ENCODE data around the gene SORBS2.

Gene SORBS2

GRCh38 chr4:185542626-185543315 is 269.2 kb downstream of the SORBS2 start:
- no peak for DNase-seq

DNA sequence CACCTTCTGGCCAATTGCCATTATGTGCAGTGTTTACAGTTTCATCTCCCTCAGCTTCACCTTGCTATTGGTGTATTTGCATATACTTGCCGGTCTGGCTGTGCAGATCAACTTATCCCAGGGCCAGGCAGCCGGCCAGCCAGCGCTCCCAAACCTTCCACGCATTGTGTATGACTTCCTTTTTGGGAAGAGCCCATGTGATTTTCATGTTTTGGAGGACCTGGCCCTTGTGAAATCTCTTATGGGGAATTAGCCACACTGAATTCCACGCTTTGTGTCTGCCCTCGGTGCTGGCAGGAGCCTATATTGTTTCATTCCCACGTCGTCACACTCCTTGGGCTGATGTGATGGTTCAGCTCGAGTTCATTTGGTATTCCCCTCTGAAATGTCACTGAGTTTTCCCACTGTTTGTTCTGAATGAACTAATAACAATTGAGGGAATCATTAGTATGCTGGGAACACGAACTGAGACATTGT is 270.7 kb downstream of the SORBS2 start:
- DNase-seq, result no peak

- DNase-seq, result no peak
Measured at GRCh38 chr4:185540487-185541120, 271.4 kb downstream of the SORBS2 start.

- DNase-seq, result no peak
Measured at GRCh38 chr4:185540040-185540439, 272.0 kb downstream of the SORBS2 start.

GRCh38 chr4:185538806-185539205 is 273.2 kb downstream of the SORBS2 start:
- DNase-seq, result no peak

GRCh38 chr4:185536411-185536709 is 275.6 kb downstream of the SORBS2 start:
- DNase-seq, result no peak

GRCh38 chr4:185535612-185536410 is 276.2 kb downstream of the SORBS2 start:
- DNase-seq, result peak; percentile 2 to 18
